ENCODE results near the gene GFI1B. TPM values are rescaled to one million over a fixed set of nuclear protein-coding genes. Genes with fewer than 3 reads are reported as not detected.
A peak's percentile ranks its signal among the peaks of the same experiment; 100 is the strongest.
"Not testable (repeated sequence)": the region's sequence is repeated elsewhere in the genome, so short reads cannot be mapped to it uniquely, and the experiment has no call there.

Gene GFI1B
- total RNA-seq, 1 donor from 2014 or later, result 1.1 TPM

DNA sequence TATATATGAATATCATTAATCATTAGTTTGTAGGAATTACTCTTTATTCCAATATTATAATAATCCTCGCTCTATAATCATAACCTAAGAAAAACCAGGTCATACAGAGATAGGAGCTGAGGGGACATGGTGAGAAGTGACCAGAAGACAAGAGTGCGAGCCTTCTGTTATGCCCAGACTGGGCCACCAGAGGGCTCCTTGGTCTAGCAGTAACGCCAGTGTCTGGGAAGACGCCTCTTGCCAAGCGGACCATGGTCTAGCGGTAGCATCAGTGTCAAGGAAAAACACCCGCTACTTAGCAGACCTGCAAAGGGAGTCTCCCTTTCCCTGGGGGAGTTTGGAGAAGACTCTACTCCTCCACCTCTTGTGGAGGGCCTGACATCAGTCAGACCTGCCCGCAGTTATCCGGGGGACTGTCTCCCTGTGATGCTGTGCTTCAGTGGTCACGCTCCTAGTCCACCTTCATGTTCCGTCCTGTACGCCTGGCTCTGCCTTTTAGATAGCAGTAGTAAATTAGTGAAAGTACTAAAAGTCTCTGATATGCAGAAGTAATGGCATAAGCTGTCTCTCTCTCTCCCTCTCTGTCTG, 62.5 kb downstream of the GFI1B start:
- H3K27ac ChIP-seq; ATAC-seq; intact Hi-C loops (cut with DNase I); H3K9me3 ChIP-seq; H3K27me3 ChIP-seq (ENCODE audit: low read depth); H3K4me3 ChIP-seq; H3K4me1 ChIP-seq: not testable (repeated sequence)
- DNase-seq, result peak; percentile 57
- peaks cover 46% of the 10 kb centered on the region for H3K36me3 ChIP-seq
- TF ChIP-seq, protein P1, sequence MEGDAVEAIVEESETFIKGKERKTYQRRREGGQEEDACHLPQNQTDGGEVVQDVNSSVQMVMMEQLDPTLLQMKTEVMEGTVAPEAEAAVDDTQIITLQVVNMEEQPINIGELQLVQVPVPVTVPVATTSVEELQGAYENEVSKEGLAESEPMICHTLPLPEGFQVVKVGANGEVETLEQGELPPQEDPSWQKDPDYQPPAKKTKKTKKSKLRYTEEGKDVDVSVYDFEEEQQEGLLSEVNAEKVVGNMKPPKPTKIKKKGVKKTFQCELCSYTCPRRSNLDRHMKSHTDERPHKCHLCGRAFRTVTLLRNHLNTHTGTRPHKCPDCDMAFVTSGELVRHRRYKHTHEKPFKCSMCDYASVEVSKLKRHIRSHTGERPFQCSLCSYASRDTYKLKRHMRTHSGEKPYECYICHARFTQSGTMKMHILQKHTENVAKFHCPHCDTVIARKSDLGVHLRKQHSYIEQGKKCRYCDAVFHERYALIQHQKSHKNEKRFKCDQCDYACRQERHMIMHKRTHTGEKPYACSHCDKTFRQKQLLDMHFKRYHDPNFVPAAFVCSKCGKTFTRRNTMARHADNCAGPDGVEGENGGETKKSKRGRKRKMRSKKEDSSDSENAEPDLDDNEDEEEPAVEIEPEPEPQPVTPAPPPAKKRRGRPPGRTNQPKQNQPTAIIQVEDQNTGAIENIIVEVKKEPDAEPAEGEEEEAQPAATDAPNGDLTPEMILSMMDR (IDR thresholded peaks at IDR 0.05), result peak; percentile 57

Small RNAs within 50 kb of the gene (microRNA-seq; reads per million reads assigned to microRNA genes)
- gene MIR548AW (ENCODE audit: borderline number of aligned reads), result not detected

Other genes with a start within 250 kb of the GFI1B start
- 6.1 TPM for gene AK8, start 100.4 kb upstream of the GFI1B start, total RNA-seq
- 13.9 TPM for gene SPACA9, start 99.8 kb upstream of the GFI1B start, total RNA-seq
- gene TSC1, start 34.1 kb upstream of the GFI1B start, total RNA-seq, result 50.9 TPM
- gene GTF3C5, start 52.3 kb downstream of the GFI1B start, total RNA-seq, result 44.8 TPM
- gene CEL, start 83.3 kb downstream of the GFI1B start, total RNA-seq, result 1.4 TPM
- gene RALGDS, start 142.5 kb downstream of the GFI1B start, total RNA-seq, result 71.1 TPM
- 38.5 TPM for gene GBGT1, start 185.2 kb downstream of the GFI1B start, total RNA-seq
- not detected for gene OBP2B, start 230.6 kb downstream of the GFI1B start, total RNA-seq

Data from lower lobe of right lung (tissue), 2 donors.